GM12864 (cell line): ENCODE results near the gene CPSF2.

ENCODE experiments used
- DNase-seq: peaks from one replicate; pipeline ENCODE4 v3.0.0-alpha.2; 2011; ENCODE audit warnings: low read depth
- H3K4me3 ChIP-seq: 2 replicates; pipeline ENCODE4 v1.5.1; 2011; ENCODE audit warnings: mild to moderate bottlenecking, low read depth, low read length, control low read depth
- TF ChIP-seq, protein P1 (sequence below): IDR thresholded peaks from 2 replicates; pipeline ENCODE4 v1.5.1; 2011; ENCODE audit warnings: low read depth, mild to moderate bottlenecking, moderate library complexity, low read length, control low read depth, inconsistent platforms; ENCODE audit errors: missing control alignments

The CPSF2 gene

DNA sequence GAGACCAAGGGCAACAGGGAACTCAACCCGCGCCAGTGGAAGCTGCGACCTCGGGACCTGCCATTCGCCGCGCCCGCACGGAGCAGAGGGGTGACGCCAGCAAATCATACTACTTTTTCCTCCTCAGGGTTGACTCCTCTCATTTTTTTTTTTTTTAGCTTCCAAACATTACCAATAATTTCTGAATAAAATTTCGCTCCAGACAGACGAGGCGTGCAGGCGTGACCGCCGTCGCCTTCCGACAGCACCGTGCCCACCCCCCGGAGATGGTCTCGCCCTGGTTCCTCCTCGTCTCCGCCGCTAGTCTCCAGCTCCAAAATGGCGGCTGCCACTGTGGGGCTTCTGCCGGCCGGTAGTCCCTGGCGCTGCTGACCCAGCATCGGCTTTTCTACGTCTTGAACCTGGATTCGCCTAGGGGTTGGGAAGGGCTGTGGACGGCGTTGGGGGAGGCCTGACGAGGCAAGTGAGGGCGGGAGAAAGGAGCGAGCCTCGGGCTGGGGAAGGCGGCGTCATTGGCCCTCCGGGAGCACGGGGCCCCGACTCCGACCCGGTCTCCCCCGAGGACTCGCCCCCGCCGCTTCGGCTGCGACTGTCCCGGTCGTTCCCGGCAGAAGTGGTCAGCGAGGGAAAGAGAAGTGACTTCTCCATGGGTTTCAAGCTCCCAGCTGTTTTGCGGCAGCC is at the start of gene CPSF2, which contains the start of gene NDUFB1:
Gene CPSF2 (plus strand): TSS at position 300 of the 681 bp plus-strand sequence. CDS start 9,016 bp downstream, outside the sequence.
Gene NDUFB1 (minus strand): TSS at position 37 of the 681 bp plus-strand sequence. CDS start 4,069 bp downstream, outside the sequence.
- TF ChIP-seq, protein P1, sequence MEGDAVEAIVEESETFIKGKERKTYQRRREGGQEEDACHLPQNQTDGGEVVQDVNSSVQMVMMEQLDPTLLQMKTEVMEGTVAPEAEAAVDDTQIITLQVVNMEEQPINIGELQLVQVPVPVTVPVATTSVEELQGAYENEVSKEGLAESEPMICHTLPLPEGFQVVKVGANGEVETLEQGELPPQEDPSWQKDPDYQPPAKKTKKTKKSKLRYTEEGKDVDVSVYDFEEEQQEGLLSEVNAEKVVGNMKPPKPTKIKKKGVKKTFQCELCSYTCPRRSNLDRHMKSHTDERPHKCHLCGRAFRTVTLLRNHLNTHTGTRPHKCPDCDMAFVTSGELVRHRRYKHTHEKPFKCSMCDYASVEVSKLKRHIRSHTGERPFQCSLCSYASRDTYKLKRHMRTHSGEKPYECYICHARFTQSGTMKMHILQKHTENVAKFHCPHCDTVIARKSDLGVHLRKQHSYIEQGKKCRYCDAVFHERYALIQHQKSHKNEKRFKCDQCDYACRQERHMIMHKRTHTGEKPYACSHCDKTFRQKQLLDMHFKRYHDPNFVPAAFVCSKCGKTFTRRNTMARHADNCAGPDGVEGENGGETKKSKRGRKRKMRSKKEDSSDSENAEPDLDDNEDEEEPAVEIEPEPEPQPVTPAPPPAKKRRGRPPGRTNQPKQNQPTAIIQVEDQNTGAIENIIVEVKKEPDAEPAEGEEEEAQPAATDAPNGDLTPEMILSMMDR = no peak
- peak; percentile 52 for DNase-seq
- peak within 1 kb of the TSS; percentile 95 for H3K4me3 ChIP-seq

DNA sequence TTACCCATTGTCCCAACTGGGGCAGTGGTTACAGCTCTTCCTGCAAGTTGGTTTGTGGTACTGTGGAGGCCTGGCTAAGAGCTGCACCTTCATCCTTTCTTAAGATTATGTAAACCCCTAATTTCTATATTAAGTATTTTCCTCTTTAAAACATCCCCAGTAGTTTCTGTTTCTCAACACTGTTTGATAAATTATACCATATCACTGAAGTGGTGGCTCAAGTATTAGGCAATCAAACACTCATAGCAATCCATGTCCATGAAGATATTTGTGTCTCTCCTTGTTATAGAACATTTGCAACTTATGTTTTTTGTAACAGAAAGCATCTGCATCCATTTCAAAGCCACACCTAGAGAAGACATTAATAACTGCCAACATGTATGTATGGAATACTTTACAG is 47.2 kb upstream of the CPSF2 start:
- H3K4me3 ChIP-seq = no peak overlapping the region
- TF ChIP-seq, protein P1 = no peak
- no peak for DNase-seq

DNA sequence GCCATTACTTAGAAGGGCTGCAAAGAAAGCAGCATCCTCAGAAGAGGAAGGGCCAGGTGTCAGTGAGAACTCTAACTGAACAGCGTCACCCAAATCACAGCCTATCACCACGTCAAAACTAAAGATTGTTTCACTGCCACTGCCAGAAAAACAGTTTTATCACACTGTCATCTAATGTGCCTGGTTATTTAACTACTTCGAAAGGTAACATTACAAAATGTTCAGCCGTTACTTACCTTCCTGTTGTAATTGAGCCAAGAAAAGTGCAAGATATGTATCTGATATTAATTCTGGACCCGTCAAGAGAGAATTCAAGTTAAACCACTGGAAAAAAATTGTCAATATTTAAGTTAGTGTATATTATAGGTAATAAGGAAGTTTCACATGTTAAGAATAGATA is 33.3 kb upstream of the CPSF2 start:
- H3K4me3 ChIP-seq = no peak overlapping the region
- TF ChIP-seq, protein P1 = no peak
- DNase-seq = no peak

DNA sequence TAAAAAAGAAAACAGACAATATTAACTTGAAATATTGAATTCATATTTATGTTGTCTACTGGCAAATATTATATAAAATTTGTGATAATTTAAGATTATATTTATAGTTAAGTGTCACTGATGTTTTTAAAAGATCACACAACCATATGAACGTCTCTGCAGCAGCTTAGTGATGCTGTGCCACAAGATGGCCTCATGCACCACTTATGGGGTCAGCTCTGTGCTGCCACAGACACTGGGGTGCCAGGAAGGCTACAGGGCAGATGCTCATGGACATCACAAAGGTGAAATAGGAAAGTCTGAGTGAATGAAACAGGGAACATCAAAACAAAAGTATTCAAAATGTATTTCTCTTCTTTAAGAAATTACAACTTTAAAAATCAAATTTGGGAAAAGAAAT is 28.4 kb upstream of the CPSF2 start:
- TF ChIP-seq, protein P1 = peak; percentile 29
- no peak for DNase-seq
- no peak overlapping the region for H3K4me3 ChIP-seq

DNA sequence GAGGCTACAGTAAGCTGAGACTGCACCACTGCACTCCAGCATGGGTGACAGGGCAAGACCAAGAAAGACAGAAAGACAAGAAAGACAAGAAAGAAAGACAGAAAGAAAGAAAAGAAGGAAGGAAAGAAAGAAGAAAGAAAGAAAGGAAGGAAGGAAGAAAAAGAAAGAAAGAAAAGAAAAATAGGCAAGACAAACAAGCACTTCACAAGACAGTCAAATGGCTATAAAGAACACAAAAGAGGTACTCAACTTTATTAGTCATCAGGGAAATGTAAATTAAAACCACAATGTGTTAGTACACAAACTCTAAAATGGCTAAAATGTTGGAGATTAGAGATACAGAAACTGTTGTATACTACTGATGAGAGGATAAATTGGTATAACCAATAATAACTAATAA is 22.0 kb upstream of the CPSF2 start:
- TF ChIP-seq, protein P1 = no peak
- no peak overlapping the region for H3K4me3 ChIP-seq
- no peak for DNase-seq

DNA sequence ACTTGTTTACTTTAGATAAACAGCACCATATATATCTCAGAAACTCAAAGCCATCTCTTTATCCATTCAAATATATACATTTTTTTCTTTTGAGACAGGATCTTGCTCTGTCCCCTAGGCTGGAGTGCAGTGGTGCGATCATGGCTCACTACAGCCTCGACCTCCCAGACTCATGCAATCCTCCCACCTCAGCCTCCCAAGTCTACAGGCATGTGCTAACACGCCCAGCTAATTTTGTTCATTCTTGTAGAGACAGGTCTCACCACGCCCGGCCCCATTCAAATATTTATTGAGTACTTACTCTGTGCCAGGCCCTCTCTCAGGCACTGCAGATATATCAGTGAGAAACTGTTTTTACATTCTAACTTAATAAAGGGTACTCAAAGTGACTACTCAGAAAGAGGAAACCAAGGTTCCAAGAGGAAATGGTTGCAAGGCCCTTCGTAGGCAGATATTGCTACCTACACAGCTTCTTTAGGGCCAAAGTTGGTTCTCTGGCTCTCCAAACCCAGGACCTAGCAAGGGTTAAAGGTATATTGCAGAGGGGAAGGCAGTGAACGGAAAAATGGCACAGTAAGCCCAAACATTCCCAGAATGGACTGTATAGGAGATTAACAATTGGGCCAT is 18.3 kb upstream of the CPSF2 start:
- DNase-seq = no peak
- TF ChIP-seq, protein P1 = no peak
- H3K4me3 ChIP-seq = no peak overlapping the region
